Hepatocyte (in vitro differentiated cells): Measurements from ENCODE around the gene FOCAD. TPM values are rescaled to one million over a fixed set of nuclear protein-coding genes. Genes with fewer than 3 reads are reported as not detected.

Experiments
- DNase-seq: peaks from one replicate; pipeline ENCODE4 v3.0.0-alpha.2; 2016; ENCODE audit warnings: low spot score
- H2AFZ ChIP-seq: fragments of 200-600 bp; sonication (generic); 2 replicates; pipeline ENCODE4 v1.6.0; 2016; ENCODE audit warnings: antibody characterized with exemption, mild to moderate bottlenecking
- H3K27ac ChIP-seq: fragments of 200-600 bp; sonication (generic); 2 replicates; pipeline ENCODE4 v1.5.1; 2016; ENCODE audit warnings: mild to moderate bottlenecking
- H3K27me3 ChIP-seq: fragments of 200-600 bp; sonication (generic); 2 replicates; pipeline ENCODE4 v1.6.1; 2016
- H3K36me3 ChIP-seq: fragments of 200-600 bp; sonication (generic); replicated peaks from 2 replicates; pipeline ENCODE4 v1.5.1; 2016; ENCODE audit warnings: low read depth; ENCODE audit not compliant: insufficient read depth
- H3K4me1 ChIP-seq: fragments of 200-600 bp; sonication (generic); 2 replicates; pipeline ENCODE4 v1.5.1; 2016; ENCODE audit warnings: mild to moderate bottlenecking, moderate library complexity; ENCODE audit not compliant: insufficient read depth
- H3K4me2 ChIP-seq: fragments of 200-600 bp; sonication (generic); 2 replicates; pipeline ENCODE4 v1.6.0; 2016
- H3K4me3 ChIP-seq: fragments of 200-600 bp; sonication (generic); 2 replicates; pipeline ENCODE4 v1.5.1; 2016; ENCODE audit warnings: mild to moderate bottlenecking
- H3K79me2 ChIP-seq: fragments of 200-600 bp; sonication (generic); 2 replicates; pipeline ENCODE4 v1.6.0; 2017; ENCODE audit warnings: mild to moderate bottlenecking
- H3K9me2 ChIP-seq: fragments of 200-600 bp; sonication (generic); replicated peaks from 2 replicates; pipeline ENCODE4 v1.6.0; 2017; ENCODE audit warnings: mild to moderate bottlenecking; ENCODE audit not compliant: insufficient read depth
- H3K9me3 ChIP-seq: fragments of 200-600 bp; sonication (generic); 2 replicates; pipeline ENCODE4 v1.5.1; 2016; ENCODE audit warnings: low read depth, mild to moderate bottlenecking
- H4K20me1 ChIP-seq: fragments of 200-600 bp; sonication (generic); 2 replicates; pipeline ENCODE4 v1.6.0; 2016; ENCODE audit warnings: mild to moderate bottlenecking; ENCODE audit not compliant: insufficient read depth, poor library complexity, severe bottlenecking
- EZH2 ChIP-seq: fragments of 200-600 bp; sonication (generic); IDR thresholded peaks from 2 replicates; pipeline ENCODE4 v1.6.1; 2016; ENCODE audit warnings: antibody characterized with exemption, mild to moderate bottlenecking, borderline replicate concordance
- EZH2phosphoT487 ChIP-seq: fragments of 200-600 bp; sonication (generic); IDR thresholded peaks from one replicate; pipeline ENCODE4 v1.6.1; 2018; ENCODE audit warnings: antibody characterized with exemption, mild to moderate bottlenecking, low read depth, moderate library complexity; ENCODE audit not compliant: unreplicated experiment, severe bottlenecking
- WGBS: methylation state at CpG from one replicate; pipeline ENCODE4 v1.1.6; 2016; ENCODE audit warnings: low lambda C conversion rate; ENCODE audit errors: missing lambda C conversion rate; 5-methylcytosine and 5-hydroxymethylcytosine counted together
- polyA plus RNA-seq: library from polyadenylated mRNA; unstranded; fragments of >200 nt; fragmentation: Nextera tagmentation; extraction: Ambion mirVana; gene quantifications from 2 replicates; pipeline ENCODE4 v1.2.1, GENCODE V29; 2016
- total RNA-seq: library from RNA; depleted of rRNA; stranded (reverse); fragments of >200 nt; gene quantifications from 2 replicates; pipeline ENCODE4 v1.2.3, GENCODE V29; 2014
- TF ChIP-seq, protein P1 (sequence below): fragments of 200-600 bp; sonication (generic); IDR thresholded peaks from 2 replicates; pipeline ENCODE4 v1.5.1; 2016; ENCODE audit warnings: antibody characterized with exemption, mild to moderate bottlenecking; ENCODE audit not compliant: poor library complexity

FOCAD gene
- total and polyA plus RNA-seq, 2 experiments from 2014 or later, result 21.7 to 54.1 TPM

DNA sequence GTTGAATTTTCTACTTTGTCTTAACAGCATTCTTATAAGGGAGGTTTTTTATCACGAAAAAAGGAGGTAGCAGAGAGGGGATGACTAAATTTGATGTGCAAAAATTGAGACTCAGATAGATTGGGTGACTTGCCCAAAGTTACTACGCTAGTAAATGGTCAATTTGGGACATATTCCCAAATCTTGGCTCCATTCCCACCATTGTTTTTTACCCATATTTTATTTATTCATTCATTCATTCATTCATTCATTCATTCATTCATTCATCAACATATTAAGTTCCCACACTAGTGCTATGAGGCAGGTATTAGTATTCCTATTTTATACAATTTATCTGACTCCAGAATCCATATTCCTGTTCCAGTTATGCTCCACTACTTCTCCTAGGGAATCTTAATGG lies 261.8 kb downstream of the FOCAD start:
- H4K20me1 ChIP-seq, result no peaks in the 10 kb centered on the region
- no peaks in the 10 kb centered on the region for H3K79me2 ChIP-seq
- H2AFZ ChIP-seq, result no peak overlapping the region
- H3K4me3 ChIP-seq, result no peak overlapping the region
- DNase-seq, result no peak
- H3K4me2 ChIP-seq, result no peak overlapping the region
- H3K27me3 ChIP-seq, result no peaks in the 10 kb centered on the region
- H3K36me3 ChIP-seq, result no peaks in the 10 kb centered on the region
- WGBS, result 98% methylated on average over 2 of the region's 2 CpGs
- no peaks in the 10 kb centered on the region for H3K9me3 ChIP-seq
- no peak for TF ChIP-seq EZH2phosphoT487
- no peak for TF ChIP-seq EZH2
- TF ChIP-seq, protein P1, sequence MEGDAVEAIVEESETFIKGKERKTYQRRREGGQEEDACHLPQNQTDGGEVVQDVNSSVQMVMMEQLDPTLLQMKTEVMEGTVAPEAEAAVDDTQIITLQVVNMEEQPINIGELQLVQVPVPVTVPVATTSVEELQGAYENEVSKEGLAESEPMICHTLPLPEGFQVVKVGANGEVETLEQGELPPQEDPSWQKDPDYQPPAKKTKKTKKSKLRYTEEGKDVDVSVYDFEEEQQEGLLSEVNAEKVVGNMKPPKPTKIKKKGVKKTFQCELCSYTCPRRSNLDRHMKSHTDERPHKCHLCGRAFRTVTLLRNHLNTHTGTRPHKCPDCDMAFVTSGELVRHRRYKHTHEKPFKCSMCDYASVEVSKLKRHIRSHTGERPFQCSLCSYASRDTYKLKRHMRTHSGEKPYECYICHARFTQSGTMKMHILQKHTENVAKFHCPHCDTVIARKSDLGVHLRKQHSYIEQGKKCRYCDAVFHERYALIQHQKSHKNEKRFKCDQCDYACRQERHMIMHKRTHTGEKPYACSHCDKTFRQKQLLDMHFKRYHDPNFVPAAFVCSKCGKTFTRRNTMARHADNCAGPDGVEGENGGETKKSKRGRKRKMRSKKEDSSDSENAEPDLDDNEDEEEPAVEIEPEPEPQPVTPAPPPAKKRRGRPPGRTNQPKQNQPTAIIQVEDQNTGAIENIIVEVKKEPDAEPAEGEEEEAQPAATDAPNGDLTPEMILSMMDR, result no peak
- H3K27ac ChIP-seq, result no peak overlapping the region
- H3K4me1 ChIP-seq, result no peaks in the 10 kb centered on the region
- H3K9me2 ChIP-seq, result no peaks in the 10 kb centered on the region

DNA sequence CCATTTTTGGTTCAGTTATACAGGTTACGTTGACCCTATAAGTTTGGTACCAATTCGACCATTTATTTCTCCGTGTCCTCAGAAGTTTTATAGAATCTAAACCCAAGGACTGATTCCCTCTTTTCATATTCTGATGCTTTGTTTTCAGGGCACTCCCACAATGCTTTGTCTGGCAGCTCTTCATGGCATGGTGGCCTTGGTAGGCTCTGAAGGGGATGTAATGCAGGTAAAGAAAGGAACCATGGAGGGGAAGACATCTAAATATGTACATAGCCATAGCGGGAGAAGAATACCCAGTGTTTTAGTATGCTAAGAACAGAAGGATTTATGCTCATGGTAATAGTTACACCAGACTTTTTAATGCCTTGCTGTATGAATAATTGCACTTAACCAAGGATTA lies 264.6 kb downstream of the FOCAD start:
- Histone ChIP-seq H3K9me2 (no peaks in the 10 kb centered on the region), H3K4me1 (no peaks in the 10 kb centered on the region), H3K4me3 (no peak overlapping the region), H2AFZ (no peak overlapping the region), H3K9me3 (no peaks in the 10 kb centered on the region), H3K27me3 (no peaks in the 10 kb centered on the region), H3K79me2 (no peaks in the 10 kb centered on the region), H4K20me1 (no peaks in the 10 kb centered on the region), H3K4me2 (no peak overlapping the region), H3K27ac (no peak overlapping the region), H3K36me3 (no peaks in the 10 kb centered on the region)
- no peak for DNase-seq
- WGBS, result 85% methylated on average over 4 of the region's 4 CpGs
- TF ChIP-seq EZH2phosphoT487, result no peak
- TF ChIP-seq EZH2, result no peak
- TF ChIP-seq, protein P1, result no peak

DNA sequence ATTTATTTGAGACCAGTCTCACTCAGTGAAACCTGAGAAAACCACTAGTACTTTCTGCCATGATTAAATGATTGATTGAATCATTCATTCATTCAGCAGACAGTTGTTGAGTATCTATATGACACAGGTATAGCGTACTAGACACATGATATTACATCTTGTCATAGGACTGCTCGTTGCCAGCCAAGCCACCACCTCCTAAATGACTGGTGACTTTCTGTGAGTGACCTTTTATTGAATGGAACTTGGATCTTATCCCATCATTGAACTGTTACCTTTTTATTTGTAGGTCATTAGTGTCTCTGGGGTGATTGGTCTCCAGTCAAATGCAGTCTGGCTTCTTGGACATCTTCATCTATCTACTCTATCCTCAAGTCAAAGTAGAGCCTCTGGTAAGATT lies 266.6 kb downstream of the FOCAD start:
- no peak for DNase-seq
- Histone ChIP-seq H3K4me2 (no peak overlapping the region), H3K27ac (no peak overlapping the region), H3K4me3 (no peak overlapping the region), H3K4me1 (no peaks in the 10 kb centered on the region), H3K36me3 (no peaks in the 10 kb centered on the region), H3K9me2 (no peaks in the 10 kb centered on the region), H4K20me1 (no peaks in the 10 kb centered on the region), H3K27me3 (no peaks in the 10 kb centered on the region), H3K9me3 (no peaks in the 10 kb centered on the region), H2AFZ (no peak overlapping the region), H3K79me2 (no peaks in the 10 kb centered on the region)
- 94% methylated on average over 2 of the region's 2 CpGs for WGBS
- TF ChIP-seq EZH2phosphoT487 (no peak), EZH2 (no peak)
- TF ChIP-seq, protein P1, result no peak
